ENCODE measurements around the gene SLC27A1.

GRCh38 chr19:17429641-17430113 is 40.6 kb upstream of the SLC27A1 start:
- TF ChIP-seq REST (IDR thresholded peaks at IDR 0.05; ENCODE audit: insufficient read depth in 1 of 2, low read depth in 2 of 2, low read length in 2 of 2) (no peak), POLR2AphosphoS5 (IDR thresholded peaks at IDR 0.05; ENCODE audit: low read depth, low read length) (no peak), TAF1 (IDR thresholded peaks at IDR 0.05; ENCODE audit: borderline replicate concordance, insufficient read depth, low read length) (no peak), SIN3A (IDR thresholded peaks at IDR 0.05; ENCODE audit: borderline replicate concordance, insufficient read depth, low read length) (no peak), FOXP2 (optimal IDR thresholded peaks at IDR 0.05; ENCODE audit: borderline replicate concordance, extremely low read depth, extremely low read length, insufficient read depth) (no peak)
